Caco-2 (cell line): ENCODE data around the gene EXOC6B. TPM values are rescaled to one million over a fixed set of nuclear protein-coding genes. Genes with fewer than 3 reads are reported as not detected.

ENCODE experiments used
- BruUV-seq: library from RNA; stranded (reverse); fragments of 400-500 nt; replicated peaks from 2 replicates; lab custom pipeline; 2021; lab: Mats Ljungman, UMichigan
- CTCF ChIA-PET: fragments of 300-600 bp; sonication (Branson Sonifier 250); formaldehyde crosslinking; loops from one replicate; lab custom pipeline; 2022; ENCODE audit warnings: antibody characterized with exemption; lab: Charles Lee
- POLR2A ChIA-PET: fragments of 300-600 bp; sonication (Branson Sonifier 250); formaldehyde crosslinking; loops from one replicate; lab custom pipeline; 2022; ENCODE audit warnings: antibody characterized with exemption; lab: Charles Lee
- DNase-seq, 2 experiments: peaks; one replicate each; pipeline versions ENCODE4 v3.0.0 to v3.0.0-alpha.2; 2020 to 2022
- H3K27me3 ChIP-seq: replicated peaks from 2 replicates; pipeline ENCODE4 v1.6.0; 2011; ENCODE audit warnings: low read length; ENCODE audit not compliant: control insufficient read depth, insufficient read depth
- H3K36me3 ChIP-seq: 2 replicates; pipeline ENCODE4 v1.5.1; 2011; ENCODE audit warnings: low read length; ENCODE audit not compliant: control insufficient read depth, insufficient read depth
- H3K4me1 ChIP-seq: fragments of 250-450 bp; sonication (Bioruptor Pico); 2 replicates; pipeline ENCODE4 v1.5.1; 2020; ENCODE audit warnings: mild to moderate bottlenecking
- H3K4me3 ChIP-seq: 2 replicates; pipeline ENCODE4 v1.5.1; 2011; ENCODE audit warnings: low read depth, mild to moderate bottlenecking, control low read depth, low read length
- H3K9me3 ChIP-seq: fragments of 250-450 bp; sonication (Bioruptor Pico); 2 replicates; pipeline ENCODE4 v1.5.1; 2020; ENCODE audit warnings: mild to moderate bottlenecking, moderate library complexity
- H3K27ac Mint-ChIP-seq: one replicate; pipeline ENCODE4 v1.8.0; 2022; ENCODE audit warnings: mixed read lengths; ENCODE audit not compliant: unreplicated experiment
- H3K27me3 Mint-ChIP-seq: one replicate; pipeline ENCODE4 v1.8.0; 2022; ENCODE audit warnings: mixed read lengths; ENCODE audit not compliant: insufficient read depth, unreplicated experiment
- H3K36me3 Mint-ChIP-seq: one replicate; pipeline ENCODE4 v1.8.0; 2022; ENCODE audit warnings: mild to moderate bottlenecking, mixed read lengths; ENCODE audit not compliant: insufficient read depth, unreplicated experiment
- H3K4me1 Mint-ChIP-seq: one replicate; pipeline ENCODE4 v1.8.0; 2022; ENCODE audit warnings: low read depth, mixed read lengths; ENCODE audit not compliant: unreplicated experiment
- H3K4me3 Mint-ChIP-seq: one replicate; pipeline ENCODE4 v1.8.0; 2022; ENCODE audit warnings: mild to moderate bottlenecking, moderate library complexity, mixed read lengths; ENCODE audit not compliant: unreplicated experiment
- H3K9me3 Mint-ChIP-seq: one replicate; pipeline ENCODE4 v1.8.0; 2022; ENCODE audit warnings: mixed read lengths; ENCODE audit not compliant: unreplicated experiment
- CTCF ChIP-seq, 2 experiments: fragments of 200-600 bp in 1 of 2; IDR thresholded peaks; 1 replicate in 1 of 2; 2 replicates in 1 of 2; pipeline versions ENCODE4 v1.5.1 to v1.8.0; 2011 to 2022; ENCODE audit warnings: antibody characterized with exemption in 1 of 2, control low read depth in 1 of 2, inconsistent platforms in 1 of 2, low read depth in 1 of 2, low read length in 1 of 2, mild to moderate bottlenecking in 1 of 2, moderate library complexity in 1 of 2; ENCODE audit not compliant: insufficient read depth in 1 of 2, severe bottlenecking in 1 of 2, unreplicated experiment in 1 of 2
- intact Hi-C: fragments of 100-400 bp; cut with micrococcal nuclease; formaldehyde crosslinking; loops from one replicate; pipeline ENCODE4 v1.10.0; 2022; ENCODE audit not compliant: unreplicated experiment
- total RNA-seq: library from RNA; stranded (reverse); gene quantifications from 2 replicates; pipeline ENCODE4 v1.2.3, GENCODE V29; 2022

The EXOC6B gene
- total RNA-seq, 1 experiment from 2014 or later = 36.1 TPM

GRCh38 chr2:72214429-72215143, 611.2 kb downstream of the EXOC6B start:
- intact Hi-C loops = no loop called here
- Mint-ChIP-seq H3K36me3 (peaks cover 6% of the 10 kb centered on the region), H3K9me3 (no peaks in the 10 kb centered on the region), H3K27ac (no peak overlapping the region), H3K27me3 (no peaks in the 10 kb centered on the region), H3K4me3 (no peak overlapping the region), H3K4me1 (peaks cover 6% of the 10 kb centered on the region)
- BruUV-seq = no TSS peak
- Histone ChIP-seq H3K36me3 (no peaks in the 10 kb centered on the region), H3K9me3 (no peaks in the 10 kb centered on the region), H3K4me1 (peaks cover 6% of the 10 kb centered on the region; the same call in 1 of the 2 replicates), H3K27me3 (no peaks in the 10 kb centered on the region), H3K4me3 (no peak overlapping the region)
- ChIA-PET POLR2A (no interaction called here), CTCF (no interaction called here)
- TF ChIP-seq CTCF (IDR thresholded peaks at IDR 0.05; ENCODE audit: insufficient read depth in 1 of 2, low read depth in 1 of 2, low read length in 1 of 2, severe bottlenecking in 1 of 2, unreplicated experiment in 1 of 2) = no peak
- no peak for DNase-seq

GRCh38 chr2:72212486-72212855, 613.4 kb downstream of the EXOC6B start:
- no peaks in the 10 kb centered on the region for H3K4me1 Mint-ChIP-seq
- ChIA-PET CTCF (no interaction called here), POLR2A (no interaction called here)
- H3K4me3 Mint-ChIP-seq = no peak overlapping the region
- no peaks in the 10 kb centered on the region for H3K27me3 Mint-ChIP-seq
- intact Hi-C loops = no loop called here
- H3K36me3 ChIP-seq = no peaks in the 10 kb centered on the region
- H3K9me3 ChIP-seq = no peaks in the 10 kb centered on the region
- H3K27me3 ChIP-seq = no peaks in the 10 kb centered on the region
- TF ChIP-seq CTCF (IDR thresholded peaks at IDR 0.05; ENCODE audit: insufficient read depth in 1 of 2, low read depth in 1 of 2, low read length in 1 of 2, severe bottlenecking in 1 of 2, unreplicated experiment in 1 of 2) = no peak
- no peak overlapping the region for H3K27ac Mint-ChIP-seq
- peaks cover 6% of the 10 kb centered on the region for H3K36me3 Mint-ChIP-seq
- H3K4me1 ChIP-seq = peaks cover 6% of the 10 kb centered on the region; the same call in 1 of the 2 replicates
- no TSS peak for BruUV-seq
- H3K4me3 ChIP-seq = no peak overlapping the region
- H3K9me3 Mint-ChIP-seq = no peaks in the 10 kb centered on the region
- no peak for DNase-seq

- Mint-ChIP-seq H3K4me3 (no peak overlapping the region), H3K27ac (no peak overlapping the region), H3K36me3 (peaks cover 6% of the 10 kb centered on the region), H3K4me1 (no peaks in the 10 kb centered on the region), H3K27me3 (no peaks in the 10 kb centered on the region), H3K9me3 (no peaks in the 10 kb centered on the region)
- H3K27me3 ChIP-seq = no peaks in the 10 kb centered on the region
- CTCF ChIA-PET = no interaction called here
- no peak for DNase-seq
- H3K36me3 ChIP-seq = no peaks in the 10 kb centered on the region
- H3K9me3 ChIP-seq = no peaks in the 10 kb centered on the region
- intact Hi-C loops = no loop called here
- BruUV-seq = no TSS peak
- peaks cover 6% of the 10 kb centered on the region; the same call in 1 of the 2 replicates for H3K4me1 ChIP-seq
- no peak for TF ChIP-seq CTCF (IDR thresholded peaks at IDR 0.05; ENCODE audit: insufficient read depth in 1 of 2, low read depth in 1 of 2, low read length in 1 of 2, severe bottlenecking in 1 of 2, unreplicated experiment in 1 of 2)
- no peak overlapping the region for H3K4me3 ChIP-seq
- POLR2A ChIA-PET = no interaction called here
Observed at GRCh38 chr2:72211777-72212485, 613.9 kb downstream of the EXOC6B start.
